Skin epidermis (tissue), 12 donors: Measurements from ENCODE around the gene MYO5C.

ENCODE experiments used
- H3K27ac ChIP-seq, 21 experiments: fragments of 200-600 bp; sonication (generic) in 11 of 21; one replicate each; pipeline ENCODE4 v1.5.0; 2020; ENCODE audit warnings: mild to moderate bottlenecking in 3 of 21, inconsistent platforms in 2 of 21, moderate library complexity in 2 of 21
- H3K4me3 ChIP-seq, 7 experiments: fragments of 200-600 bp; sonication (generic) in 2 of 7; one replicate each; pipeline ENCODE4 v1.5.0; 2020; ENCODE audit warnings: inconsistent platforms in 2 of 7, mild to moderate bottlenecking in 2 of 7, moderate library complexity in 1 of 7

Gene MYO5C

DNA sequence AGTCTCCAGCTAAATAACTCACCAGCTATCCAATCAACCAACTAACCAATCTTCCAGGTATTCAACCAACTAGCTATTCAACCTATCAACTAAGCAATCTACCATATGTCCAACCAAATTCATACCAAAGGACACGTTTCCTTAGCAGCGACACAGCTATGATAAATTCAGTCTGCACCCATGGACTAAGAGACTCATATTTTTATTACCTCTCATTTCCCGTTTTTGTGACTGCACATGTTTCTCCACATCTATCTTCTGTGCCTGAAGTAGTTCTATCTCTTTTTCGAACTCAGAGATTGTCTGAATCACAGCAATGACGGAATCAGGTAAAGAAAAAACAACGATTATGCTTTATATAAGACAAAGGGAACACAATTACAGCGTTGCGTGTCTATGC, 70.4 kb downstream of the MYO5C start:
- peak overlapping the region in 1 of 21 experiments; percentile 59 for H3K27ac ChIP-seq
- H3K4me3 ChIP-seq = no peak overlapping the region

DNA sequence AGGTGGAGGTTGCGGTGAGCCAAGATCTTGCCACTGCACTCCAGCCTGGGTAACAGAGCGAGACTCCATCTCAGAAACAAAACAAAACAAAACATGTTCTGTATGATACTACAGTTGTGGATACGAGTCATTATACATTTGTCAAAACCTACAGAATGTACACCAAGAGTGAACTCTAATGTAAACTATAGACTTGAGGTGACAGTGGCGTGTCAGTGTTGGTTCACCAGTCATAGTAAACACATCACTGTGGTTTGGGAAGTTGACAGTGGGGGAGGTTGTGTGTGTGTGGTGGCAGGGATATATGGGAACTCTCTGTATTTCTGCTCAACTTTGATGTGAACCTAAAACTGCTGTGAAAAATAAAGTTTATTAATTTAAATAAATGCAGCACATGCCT, 71.4 kb downstream of the MYO5C start:
- Histone ChIP-seq H3K4me3 (no peak overlapping the region), H3K27ac (peak overlapping the region in 1 of 21 experiments; percentile 55)

DNA sequence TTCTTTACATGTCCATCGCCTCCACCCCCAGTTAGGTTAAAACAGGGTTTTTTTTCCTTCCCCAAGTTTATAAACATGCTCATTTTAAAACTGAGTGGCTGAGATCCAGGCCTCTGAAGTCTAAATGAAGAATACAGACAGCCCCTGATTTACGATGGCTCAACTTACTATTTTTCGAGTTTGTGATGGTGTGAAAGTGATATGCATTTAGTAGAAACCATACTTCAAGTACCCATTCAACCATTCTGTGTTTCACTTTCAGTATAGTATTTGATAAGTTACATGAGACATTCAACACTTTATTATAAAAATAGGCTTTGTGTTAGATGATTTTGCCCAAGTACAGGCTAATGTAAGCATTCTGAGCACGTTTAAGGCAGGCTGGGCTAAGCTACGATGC, 73.9 kb downstream of the MYO5C start:
- Histone ChIP-seq H3K27ac (peak overlapping the region in 5 of 21 experiments; percentile 42 to 78 (median 75)), H3K4me3 (peak overlapping the region in 1 of 7 experiments; percentile 5)

DNA sequence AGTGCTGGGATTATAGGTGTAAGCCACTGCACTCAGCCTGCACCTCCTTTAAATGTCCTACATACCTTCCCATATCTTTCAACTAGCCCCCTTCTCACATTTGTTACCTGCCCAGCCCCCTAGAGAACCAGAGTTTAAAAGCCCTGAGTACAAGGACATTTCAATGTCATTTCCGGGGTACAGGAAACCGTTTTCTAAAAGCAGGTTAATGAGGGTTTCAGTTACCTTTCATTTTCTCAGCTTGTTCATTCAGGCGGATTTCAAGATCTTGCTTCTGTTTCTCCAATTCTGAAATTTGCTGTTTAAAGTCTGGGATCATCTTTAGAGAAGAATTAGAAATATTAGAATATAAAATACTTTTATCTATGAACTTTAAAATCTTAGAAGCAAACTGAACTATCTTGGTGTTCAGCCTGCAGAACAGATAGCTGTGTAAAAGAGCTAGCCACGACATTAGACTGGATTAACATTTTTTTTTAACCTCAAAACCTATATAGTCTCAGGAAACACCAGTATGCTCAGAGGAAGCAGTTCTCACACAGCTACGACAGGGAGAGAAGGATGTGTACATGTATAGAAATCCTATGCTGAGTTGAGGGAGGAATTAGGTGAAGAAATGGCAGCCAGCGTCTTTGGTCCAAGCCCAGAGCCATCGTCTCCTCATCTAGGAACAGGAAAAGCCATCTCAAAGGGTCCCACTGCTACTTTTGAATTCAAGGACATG, 74.5 kb downstream of the MYO5C start:
- Histone ChIP-seq H3K27ac (peak overlapping the region in 6 of 21 experiments; percentile 27 to 78 (median 65)), H3K4me3 (peak overlapping the region in 1 of 7 experiments; percentile 5)

DNA sequence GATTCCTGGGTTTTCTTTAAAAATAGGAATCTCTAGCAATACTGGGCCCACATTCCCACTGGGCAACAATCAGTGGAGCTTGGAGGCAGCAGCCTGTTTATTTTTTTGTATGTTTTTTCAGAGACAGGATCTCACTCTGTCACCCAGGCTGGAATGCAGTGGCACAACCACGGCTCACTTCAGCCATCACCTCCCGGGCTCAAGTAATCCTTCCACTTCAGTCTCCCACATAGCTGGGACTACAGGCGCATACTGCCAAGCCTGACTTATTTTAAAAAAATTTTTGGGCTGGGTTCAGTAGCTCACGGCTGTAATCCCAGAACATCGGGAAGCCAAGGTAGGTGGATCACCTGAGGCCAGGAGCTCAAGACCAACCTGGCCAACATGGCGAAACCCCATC, 75.4 kb downstream of the MYO5C start:
- Histone ChIP-seq H3K27ac (peak overlapping the region in 1 of 21 experiments; percentile 78), H3K4me3 (no peak overlapping the region)

DNA sequence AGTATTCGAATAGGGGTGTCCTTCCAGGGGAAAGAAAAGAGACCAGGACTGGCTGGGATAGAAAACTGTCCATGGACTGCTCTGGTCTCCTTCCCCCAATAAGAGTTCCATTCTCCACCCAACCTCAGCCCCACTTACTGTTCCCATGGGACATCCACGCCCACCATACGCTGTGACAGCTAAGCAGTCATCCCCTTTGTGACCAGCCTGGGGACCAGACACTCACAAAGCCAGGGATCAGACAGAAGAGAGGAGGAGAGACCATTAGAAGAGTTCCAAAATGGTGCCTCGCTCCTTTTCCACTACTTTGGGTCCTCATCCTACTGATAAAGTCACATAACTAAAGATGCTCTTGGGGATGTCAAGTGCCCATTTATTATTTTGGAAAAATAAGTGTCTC, 76.8 kb downstream of the MYO5C start:
- no peak overlapping the region for H3K27ac ChIP-seq
- H3K4me3 ChIP-seq = no peak overlapping the region

DNA sequence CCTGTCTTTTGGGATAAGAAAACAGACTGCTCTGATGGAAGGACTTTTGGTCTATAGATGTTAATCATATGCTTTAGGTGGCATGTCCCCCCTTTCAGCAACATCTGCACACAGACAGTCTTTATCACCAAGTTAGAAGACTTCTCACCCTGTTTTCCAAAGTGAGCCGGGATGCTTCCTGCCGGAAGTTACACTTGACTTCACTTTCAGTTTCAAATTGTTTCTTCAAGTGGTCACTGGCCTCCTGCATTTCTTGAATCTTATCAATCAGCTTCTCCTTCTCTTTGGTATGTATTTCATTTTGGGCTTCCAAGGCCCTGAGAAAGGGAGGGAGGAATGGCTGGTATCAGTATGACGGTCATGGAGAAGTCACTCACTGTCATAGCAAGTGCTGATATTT, 77.2 kb downstream of the MYO5C start:
- H3K27ac ChIP-seq = no peak overlapping the region
- no peak overlapping the region for H3K4me3 ChIP-seq

DNA sequence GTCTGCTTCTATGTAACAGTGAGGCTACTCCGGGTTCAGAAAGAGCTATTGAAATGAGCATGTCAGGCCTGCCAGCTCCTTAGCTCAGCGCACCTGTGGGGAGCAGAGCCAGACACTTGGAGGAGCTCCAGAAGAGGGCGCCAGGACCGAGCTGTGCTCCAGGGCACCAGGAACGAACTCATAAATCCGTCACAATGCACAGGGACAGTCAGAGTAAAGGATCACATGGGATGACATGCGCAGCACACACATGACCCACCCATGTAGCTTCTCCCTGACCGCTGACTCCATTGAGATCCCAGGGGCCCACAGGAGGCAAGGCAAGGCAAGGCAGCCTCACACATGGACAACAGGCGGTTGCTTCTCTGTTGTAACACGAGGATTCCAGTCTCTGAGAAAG, 78.4 kb downstream of the MYO5C start:
- Histone ChIP-seq H3K4me3 (no peak overlapping the region), H3K27ac (no peak overlapping the region)

DNA sequence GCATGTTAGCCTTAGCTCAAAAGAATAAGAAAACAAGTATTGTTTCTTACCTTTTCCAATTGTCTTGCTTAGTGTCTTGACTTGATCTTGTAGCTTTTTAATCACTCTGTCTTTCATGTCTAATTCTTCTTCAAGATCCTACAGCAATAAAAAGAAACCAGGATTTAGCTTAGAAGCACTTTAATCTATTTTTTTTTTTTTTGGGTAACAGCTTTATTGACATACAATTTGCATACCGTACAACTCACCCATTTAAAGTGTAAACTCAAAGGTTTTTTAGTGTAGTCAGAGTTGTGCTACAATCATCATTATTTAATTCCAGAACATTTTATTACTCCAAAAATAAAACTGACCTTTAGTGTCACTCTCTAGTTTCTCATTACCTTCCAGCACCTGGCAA, 81.1 kb downstream of the MYO5C start:
- no peak overlapping the region for H3K4me3 ChIP-seq

DNA sequence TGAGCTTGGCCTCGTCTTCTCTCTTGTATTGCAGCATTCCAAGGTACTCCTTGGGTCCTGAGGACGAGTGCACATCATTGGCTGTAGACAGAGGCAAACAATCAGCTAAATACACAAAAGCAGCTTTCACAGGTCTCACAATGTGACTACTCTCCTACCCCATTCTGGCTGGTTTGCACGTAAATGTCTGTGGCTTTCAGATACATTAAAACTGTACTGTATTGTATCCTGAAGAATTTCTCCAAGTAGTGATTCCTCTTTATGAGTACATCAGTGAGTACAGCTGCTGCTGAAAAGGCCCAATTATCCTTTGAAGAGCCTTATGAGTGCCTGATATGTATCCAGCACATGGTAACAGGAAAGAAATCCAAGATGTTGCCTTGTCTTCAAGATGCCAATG, 82.4 kb downstream of the MYO5C start:
- Histone ChIP-seq H3K27ac (no peak overlapping the region), H3K4me3 (no peak overlapping the region)

More for the DNA sequence above, 81.1 kb downstream of the MYO5C start:
- no peak overlapping the region for H3K27ac ChIP-seq

DNA sequence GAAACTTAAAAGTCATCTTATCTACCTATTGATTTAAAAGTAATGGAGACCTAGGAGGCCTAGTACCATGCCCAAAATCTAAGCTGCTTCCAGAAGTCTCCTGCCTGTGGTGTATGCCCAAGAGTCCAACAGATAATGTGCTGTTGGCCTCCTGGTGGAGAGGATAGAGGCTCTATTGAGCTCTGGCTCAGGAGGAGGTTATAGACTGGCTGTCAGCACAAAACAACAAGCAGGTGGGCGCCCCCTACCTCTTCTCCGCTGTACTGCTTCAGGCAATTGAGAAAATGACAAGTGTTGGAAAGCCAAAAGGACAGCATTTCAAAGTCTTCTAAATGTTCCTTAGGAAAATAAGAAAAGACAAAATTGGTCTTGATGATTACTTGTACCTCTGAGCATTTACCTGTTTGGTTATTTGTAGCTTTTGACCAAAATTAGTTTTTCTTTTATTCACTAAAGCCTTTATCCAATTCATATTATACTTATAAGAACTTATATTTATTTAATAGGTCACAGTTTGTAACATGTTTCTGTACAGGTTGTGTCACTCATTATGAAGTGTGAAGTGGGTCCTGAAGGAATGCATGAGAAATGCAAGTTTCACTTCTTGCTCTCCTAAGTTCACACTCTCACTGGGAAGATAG, 87.2 kb downstream of the MYO5C start:
- Histone ChIP-seq H3K27ac (no peak overlapping the region), H3K4me3 (no peak overlapping the region)

DNA sequence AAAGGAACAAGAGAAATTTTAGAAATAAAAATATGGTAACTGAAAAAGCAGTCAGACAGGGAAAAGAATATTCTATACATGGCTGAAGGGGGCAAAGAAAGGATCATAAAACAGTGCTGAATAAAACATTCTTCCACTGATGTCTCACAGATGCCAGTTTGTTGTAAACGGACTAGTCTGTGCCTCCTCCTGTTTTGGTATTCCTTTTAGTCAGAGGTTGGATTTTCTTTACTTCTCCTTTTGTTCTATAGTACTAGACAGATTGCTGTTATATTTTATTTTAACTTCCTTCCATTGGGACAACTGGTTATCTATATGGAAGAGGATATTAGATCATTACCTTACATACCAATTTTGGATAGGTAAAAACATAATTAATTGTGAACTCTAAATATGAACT, 88.4 kb downstream of the MYO5C start:
- Histone ChIP-seq H3K4me3 (no peak overlapping the region), H3K27ac (no peak overlapping the region)

DNA sequence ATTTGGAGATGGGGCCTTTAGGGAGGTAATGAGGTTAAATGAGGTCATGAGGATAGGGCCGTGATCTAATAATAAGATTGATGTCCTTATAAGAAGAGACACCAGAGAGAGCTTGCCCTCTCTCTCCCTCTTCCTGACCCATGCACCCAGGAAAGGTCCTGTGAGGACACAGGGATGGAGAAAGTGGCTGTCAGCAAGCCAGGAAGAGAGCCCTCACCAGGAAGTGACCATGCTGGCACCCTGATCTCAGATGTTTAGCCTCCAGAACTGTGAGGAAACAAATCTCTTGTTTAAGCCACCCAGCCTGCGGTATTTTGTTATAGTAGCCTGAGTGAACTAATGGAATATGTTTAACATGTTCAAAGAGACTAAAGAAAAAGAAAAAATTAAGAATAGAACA, 89.2 kb downstream of the MYO5C start:
- H3K27ac ChIP-seq = no peak overlapping the region
- H3K4me3 ChIP-seq = no peak overlapping the region

DNA sequence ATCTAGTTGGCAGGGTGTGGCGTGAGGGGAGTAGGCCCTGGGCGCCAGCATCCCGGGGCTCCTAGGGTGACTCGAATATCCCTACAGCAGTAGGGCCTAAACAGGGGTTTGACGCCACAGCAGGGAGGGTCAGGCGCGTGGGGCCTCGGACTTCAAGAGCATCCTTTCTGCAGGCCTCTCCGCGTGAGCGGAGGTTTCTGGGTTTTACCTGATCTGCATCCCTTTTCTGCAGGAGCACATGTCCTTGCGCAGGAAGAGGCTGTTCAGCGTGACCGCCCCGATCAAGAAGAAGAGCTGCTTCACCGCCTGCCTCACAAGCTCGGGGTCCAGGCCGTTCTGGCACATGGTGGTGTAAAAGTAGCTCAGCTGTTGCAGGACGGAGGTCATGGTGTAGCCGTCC, 90.9 kb downstream of the MYO5C start:
- Histone ChIP-seq H3K4me3 (no peak overlapping the region), H3K27ac (no peak overlapping the region)

DNA sequence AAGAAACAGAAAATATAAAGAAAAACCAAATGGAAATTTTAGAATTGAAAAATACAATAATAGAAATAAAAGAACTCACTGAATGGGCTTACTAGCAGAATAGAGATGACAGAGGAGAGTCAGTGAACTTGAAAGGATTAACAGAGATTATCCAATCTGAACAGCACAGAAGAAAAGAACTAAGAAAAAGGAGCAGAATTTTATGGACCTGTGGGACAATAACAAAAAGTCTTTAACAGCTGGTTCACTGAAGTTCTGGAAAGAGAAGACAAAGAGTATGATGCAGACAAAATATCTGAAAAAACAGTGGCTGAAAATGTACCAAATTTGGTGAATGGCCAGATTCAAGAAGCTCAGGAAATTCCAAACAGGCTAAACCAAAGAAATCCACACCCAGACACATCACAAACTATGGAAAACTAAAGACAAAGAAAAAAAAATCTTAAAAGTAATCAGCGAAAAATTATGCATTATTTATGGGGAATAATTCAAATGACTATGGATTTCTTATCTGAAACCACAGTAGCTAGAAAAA, 94.7 kb downstream of the MYO5C start:
- no peak overlapping the region for H3K27ac ChIP-seq

DNA sequence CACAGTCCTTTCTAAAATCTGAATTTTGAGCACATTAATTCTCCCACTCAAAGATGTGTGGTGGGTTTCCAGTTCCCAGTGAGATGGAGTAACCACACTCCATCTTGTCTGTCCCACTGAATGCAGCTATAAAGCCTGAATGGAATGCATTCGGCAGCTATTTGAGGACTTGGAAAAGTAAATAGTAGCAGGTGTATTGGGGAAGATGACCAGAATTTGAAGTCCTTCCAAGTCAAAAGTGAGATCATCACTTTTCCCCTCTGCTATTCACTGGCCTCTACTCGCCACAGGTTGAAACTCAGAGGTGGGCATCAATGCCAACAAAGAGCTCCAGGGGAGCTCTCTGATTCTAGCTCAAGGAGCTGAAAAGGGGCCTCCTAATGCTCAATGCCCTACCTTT, 96.3 kb downstream of the MYO5C start:
- Histone ChIP-seq H3K4me3 (no peak overlapping the region), H3K27ac (no peak overlapping the region)

More for the DNA sequence above, 94.7 kb downstream of the MYO5C start:
- H3K4me3 ChIP-seq = no peak overlapping the region

DNA sequence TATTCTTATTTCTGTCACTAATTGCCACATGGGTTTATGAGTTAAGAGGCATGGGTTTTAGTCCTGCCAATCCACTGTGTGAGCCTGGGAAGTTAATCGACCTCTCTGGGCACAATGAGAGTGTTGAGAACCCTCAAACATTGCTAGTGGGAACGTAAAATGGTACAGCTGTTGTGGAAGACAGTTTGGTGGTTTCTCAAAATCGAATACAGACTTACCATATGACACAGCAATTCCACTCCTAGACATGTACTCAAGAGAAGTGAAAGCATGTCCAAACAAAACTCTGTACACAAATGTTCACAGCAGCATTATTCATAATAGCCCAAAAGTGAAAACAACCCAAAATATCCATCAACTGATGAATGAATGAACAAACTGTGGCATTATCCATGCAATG, 98.7 kb downstream of the MYO5C start:
- no peak overlapping the region for H3K4me3 ChIP-seq
- H3K27ac ChIP-seq = no peak overlapping the region

DNA sequence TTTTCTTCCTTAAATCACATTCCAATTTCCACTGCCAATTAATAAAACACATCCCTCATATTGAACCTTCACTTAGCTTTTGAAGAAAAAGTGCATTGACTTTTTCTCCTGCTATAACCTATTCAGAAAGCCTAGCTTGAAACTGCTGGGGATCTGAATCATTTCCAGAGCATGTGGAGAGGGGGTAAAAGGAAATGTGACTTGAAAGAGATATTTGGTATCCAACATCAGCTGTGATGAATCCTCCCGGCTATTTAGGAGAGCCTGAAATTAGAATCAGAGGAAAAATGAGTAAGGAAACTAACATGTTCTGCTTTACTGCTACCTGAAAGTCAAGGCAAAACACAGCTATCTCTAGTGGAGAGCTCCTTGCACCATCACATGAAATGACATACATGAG, 101.8 kb downstream of the MYO5C start:
- no peak overlapping the region for H3K4me3 ChIP-seq
- H3K27ac ChIP-seq = no peak overlapping the region

DNA sequence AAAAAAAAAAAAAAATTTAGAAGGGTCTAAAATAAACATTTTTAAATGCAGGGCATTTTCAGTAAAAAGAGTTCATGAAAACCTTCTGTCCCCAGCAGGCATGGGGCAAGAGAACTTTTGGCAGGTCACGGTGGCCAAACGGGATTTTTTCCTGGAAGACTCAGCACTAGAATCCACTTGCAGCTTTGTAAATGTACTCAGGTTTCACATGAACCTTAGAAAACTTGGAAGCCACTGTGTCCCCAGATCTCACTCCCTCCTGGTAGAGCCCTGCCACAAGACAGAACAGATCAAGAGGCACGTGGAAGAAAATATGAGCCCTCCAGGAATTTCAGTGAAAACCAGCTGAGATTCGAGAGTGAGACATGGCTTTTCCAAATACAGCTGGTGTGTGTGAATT, 102.3 kb downstream of the MYO5C start:
- H3K27ac ChIP-seq = no peak overlapping the region
- no peak overlapping the region for H3K4me3 ChIP-seq

DNA sequence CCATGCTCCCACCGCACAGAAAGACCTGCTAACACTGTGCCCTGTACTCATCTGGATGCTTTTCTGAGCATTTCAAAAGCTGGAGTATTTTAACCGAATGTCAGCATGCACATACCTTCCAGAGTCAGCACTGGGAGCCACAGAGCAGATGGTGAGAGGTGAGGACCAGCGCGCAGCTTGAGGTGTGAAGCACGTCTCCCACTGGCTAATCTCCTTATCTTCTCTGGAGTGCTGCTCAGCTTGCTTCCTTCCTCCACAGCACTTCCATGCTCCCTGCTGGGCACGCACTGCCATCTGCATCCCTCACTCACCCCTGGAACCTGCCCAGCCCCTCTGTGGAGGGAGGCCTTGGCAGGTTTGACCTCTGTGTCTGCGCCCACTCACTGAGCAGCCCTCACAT, 104.4 kb downstream of the MYO5C start, which contains the start of gene GNB5:
GNB5 (minus strand) TSS at position 186 of the 400 bp plus-strand sequence. CDS start 6,716 bp downstream, outside the sequence.
- Histone ChIP-seq H3K4me3 (no peak within 1 kb of the TSS), H3K27ac (no peak within 1 kb of the TSS)
